GM12864 (cell line): ENCODE results near the gene INS.

ENCODE experiments used
- DNase-seq: peaks from one replicate; pipeline ENCODE4 v3.0.0-alpha.2; 2011; ENCODE audit warnings: low read depth
- H3K4me3 ChIP-seq: 2 replicates; pipeline ENCODE4 v1.5.1; 2011; ENCODE audit warnings: mild to moderate bottlenecking, low read depth, low read length, control low read depth
- CTCF ChIP-seq: IDR thresholded peaks from 2 replicates; pipeline ENCODE4 v1.5.1; 2011; ENCODE audit warnings: low read depth, mild to moderate bottlenecking, moderate library complexity, low read length, control low read depth, inconsistent platforms; ENCODE audit errors: missing control alignments

Gene INS

GRCh38 chr11:2156416-2157182 is 4.4 kb downstream of the INS start:
- no peak for DNase-seq
- peak; percentile 81 for TF ChIP-seq CTCF
- no peak overlapping the region for H3K4me3 ChIP-seq

GRCh38 chr11:2155511-2155910 is 5.5 kb downstream of the INS start:
- DNase-seq = no peak
- no peak for TF ChIP-seq CTCF

GRCh38 chr11:2154889-2155288 is 6.1 kb downstream of the INS start:
- H3K4me3 ChIP-seq = no peak overlapping the region
- DNase-seq = no peak
- no peak for TF ChIP-seq CTCF

More at GRCh38 chr11:2155511-2155910, 5.5 kb downstream of the INS start:
- H3K4me3 ChIP-seq = no peak overlapping the region

GRCh38 chr11:2154195-2154585 is 6.8 kb downstream of the INS start:
- TF ChIP-seq CTCF = no peak
- no peak for DNase-seq
- H3K4me3 ChIP-seq = no peak overlapping the region

- no peak for DNase-seq
- no peak overlapping the region for H3K4me3 ChIP-seq
- TF ChIP-seq CTCF = no peak
These were observed 7.3 kb downstream of the INS start for GRCh38 chr11:2153581-2154194.

- H3K4me3 ChIP-seq = no peak overlapping the region
- peak; percentile 74 for TF ChIP-seq CTCF
- DNase-seq = peak; percentile 31
These were observed 9.3 kb downstream of the INS start for GRCh38 chr11:2151500-2152257.
